GM12874 (cell line): ENCODE measurements around the gene WWOX.

ENCODE experiments used
- CTCF ChIP-seq: IDR thresholded peaks from 2 replicates; pipeline ENCODE4 v1.5.1; 2011; ENCODE audit warnings: low read depth, mild to moderate bottlenecking, control low read depth, low read length, moderate library complexity; ENCODE audit not compliant: insufficient read depth

Gene WWOX

GRCh38 chr16:78811247-78811646 is 711.8 kb downstream of the WWOX start:
- no peak for TF ChIP-seq CTCF

- TF ChIP-seq CTCF, result no peak
Measured at GRCh38 chr16:78812582-78812981, 713.1 kb downstream of the WWOX start.

DNA sequence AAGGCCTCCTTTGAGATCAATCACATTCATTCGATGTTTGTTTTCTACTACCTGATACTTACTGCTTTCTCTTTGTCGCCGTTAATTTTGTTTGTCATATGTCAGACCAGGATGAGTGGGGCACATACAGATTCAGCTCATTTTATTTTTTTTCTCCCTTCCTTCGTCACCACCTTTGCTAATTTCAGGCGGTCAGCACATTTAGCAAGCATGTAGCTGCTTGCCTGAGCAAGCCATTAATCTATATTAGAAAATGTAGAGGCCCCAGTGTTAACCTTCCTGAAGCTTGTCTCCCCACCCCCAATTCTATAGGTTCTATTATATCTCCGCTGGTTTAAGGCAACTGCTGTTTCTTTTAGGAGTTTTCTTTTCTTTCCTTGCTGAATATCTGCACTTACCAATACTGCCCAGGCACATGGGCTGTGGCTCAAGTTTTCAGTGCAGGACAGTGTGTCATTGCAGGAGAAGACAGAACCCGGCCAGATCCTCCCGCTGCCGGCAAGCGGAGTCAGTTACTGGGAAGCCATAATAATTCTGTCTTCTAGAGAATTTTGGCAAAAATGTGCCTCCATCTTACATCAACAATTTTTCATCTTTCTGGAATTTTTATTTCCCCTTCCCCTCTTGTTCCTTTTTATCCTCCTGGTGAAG is 714.3 kb downstream of the WWOX start:
- TF ChIP-seq CTCF, result no peak

DNA sequence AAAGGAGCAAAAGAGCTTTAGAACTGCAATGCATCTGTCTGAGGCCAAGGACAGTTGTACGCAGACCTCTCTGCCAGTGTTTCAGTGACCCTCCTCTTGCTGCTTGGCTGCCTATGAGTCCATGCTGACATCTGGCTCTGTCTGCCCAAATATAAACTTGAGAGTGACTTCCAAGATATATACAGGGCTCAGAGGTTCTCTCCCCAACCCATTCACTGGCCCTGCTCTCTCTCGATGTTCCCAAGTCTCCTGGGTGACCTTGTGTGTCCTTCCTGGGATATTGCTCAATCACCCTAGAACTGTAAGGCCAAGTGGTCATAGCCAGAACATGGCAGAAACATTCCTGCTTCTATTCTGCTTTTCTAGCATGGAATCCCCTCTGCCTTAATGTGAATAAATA is 716.3 kb downstream of the WWOX start:
- TF ChIP-seq CTCF, result no peak

GRCh38 chr16:78816499-78817195 is 717.2 kb downstream of the WWOX start:
- TF ChIP-seq CTCF, result no peak

GRCh38 chr16:78817200-78817739 is 717.8 kb downstream of the WWOX start:
- TF ChIP-seq CTCF, result no peak

DNA sequence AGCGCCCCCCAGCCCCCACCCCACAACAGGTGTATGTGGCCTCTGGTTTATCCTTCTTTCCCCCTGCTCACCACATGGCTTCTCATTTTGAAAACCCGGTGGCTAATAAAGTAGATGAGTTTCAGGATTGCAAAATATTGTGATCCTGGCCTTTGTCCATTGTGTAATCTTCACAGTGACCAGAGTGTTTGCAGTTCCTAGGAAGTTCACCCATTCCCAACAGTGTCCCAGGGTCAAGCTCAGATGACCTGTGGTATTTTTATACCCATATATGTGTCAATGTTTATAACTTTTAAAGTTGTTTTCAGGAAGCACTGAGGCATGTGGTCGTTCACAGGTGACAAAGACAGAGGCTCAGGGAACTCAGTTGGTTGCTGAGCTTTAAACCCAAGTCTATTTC is 721.9 kb downstream of the WWOX start:
- TF ChIP-seq CTCF, result no peak
